Karpas-422 (cell line): ENCODE measurements around the gene CRHR1. TPM values are rescaled to one million over a fixed set of nuclear protein-coding genes. Genes with fewer than 3 reads are reported as not detected.

Source experiments
- total RNA-seq: library from RNA; depleted of rRNA; stranded (reverse); fragments of >200 nt; shearing (Covaris generic); gene quantifications from 2 replicates; pipeline ENCODE4 v1.2.3, GENCODE V29; 2014; ENCODE audit warnings: low replicate concordance; rRNA removed

CRHR1 gene
- total RNA-seq, 1 experiment from 2014 or later: not detected

Other genes with a start within 250 kb of the CRHR1 start
- not detected in 2 replicates for gene SPPL2C, start 60.6 kb downstream of the CRHR1 start, total RNA-seq
- gene MAPT, start 110.2 kb downstream of the CRHR1 start, total RNA-seq: 0.14 and 0.15 TPM in 2 replicates
- not detected in 2 replicates for gene STH, start 214.9 kb downstream of the CRHR1 start, total RNA-seq